Chondrocyte (in vitro differentiated cells): ENCODE data around the gene SYNJ1. TPM values are rescaled to one million over a fixed set of nuclear protein-coding genes. Genes with fewer than 3 reads are reported as not detected.
"Not testable (repeated sequence)": the region's sequence is repeated elsewhere in the genome, so short reads cannot be mapped to it uniquely, and the experiment has no call there.

ENCODE experiments used
- DNase-seq: peaks from one replicate; pipeline ENCODE4 v3.0.0; 2021; ENCODE audit warnings: mixed read lengths, low spot score
- H3K27ac Mint-ChIP-seq: one replicate; pipeline ENCODE4 v1.8.0; 2021; ENCODE audit warnings: mild to moderate bottlenecking, moderate library complexity, mixed read lengths; ENCODE audit not compliant: unreplicated experiment
- H3K27me3 Mint-ChIP-seq: 2 replicates; pipeline ENCODE4 v1.8.0; 2021; ENCODE audit warnings: low read depth, mixed read lengths
- H3K36me3 Mint-ChIP-seq: 2 replicates; pipeline ENCODE4 v1.8.0; 2021; ENCODE audit warnings: low read depth, mixed read lengths
- H3K4me1 Mint-ChIP-seq: 2 replicates; pipeline ENCODE4 v1.8.0; 2021; ENCODE audit warnings: low read depth, mild to moderate bottlenecking, mixed read lengths
- H3K4me3 Mint-ChIP-seq: one replicate; pipeline ENCODE4 v1.8.0; 2021; ENCODE audit warnings: mild to moderate bottlenecking, moderate library complexity, mixed read lengths; ENCODE audit not compliant: unreplicated experiment
- H3K9me3 Mint-ChIP-seq: 2 replicates; pipeline ENCODE4 v1.8.0; 2021; ENCODE audit warnings: low read depth, mixed read lengths
- CTCF ChIP-seq: fragments of 200-600 bp; sonication (generic); IDR thresholded peaks from 2 replicates; pipeline ENCODE4 v1.5.0; 2021; ENCODE audit warnings: antibody characterized with exemption, mild to moderate bottlenecking, moderate library complexity
- total RNA-seq: library from RNA; stranded (reverse); gene quantifications from 3 replicates; pipeline ENCODE4 v1.2.1, GENCODE V29; 2021

Gene SYNJ1
- total RNA-seq, 1 donor from 2014 or later, result 9.1 TPM

GRCh38 chr21:32641710-32642698, 85.8 kb downstream of the SYNJ1 start:
- H3K27me3 Mint-ChIP-seq, result no peaks in the 10 kb centered on the region
- DNase-seq, result no peak
- no peaks in the 10 kb centered on the region for H3K4me1 Mint-ChIP-seq
- H3K4me3 Mint-ChIP-seq, result no peak overlapping the region
- no peak for TF ChIP-seq CTCF
- peaks cover 13% of the 10 kb centered on the region for H3K36me3 Mint-ChIP-seq
- H3K27ac Mint-ChIP-seq, result no peak overlapping the region
- no peaks in the 10 kb centered on the region for H3K9me3 Mint-ChIP-seq

GRCh38 chr21:32626621-32627196, 101.1 kb downstream of the SYNJ1 start:
- H3K27ac Mint-ChIP-seq, result no peak overlapping the region
- DNase-seq, result no peak
- no peaks in the 10 kb centered on the region for H3K4me1 Mint-ChIP-seq
- peaks cover 2% of the 10 kb centered on the region for H3K27me3 Mint-ChIP-seq
- peaks cover 5% of the 10 kb centered on the region for H3K9me3 Mint-ChIP-seq
- no peak for TF ChIP-seq CTCF
- peaks cover 12% of the 10 kb centered on the region for H3K36me3 Mint-ChIP-seq
- H3K4me3 Mint-ChIP-seq, result no peak overlapping the region

DNA sequence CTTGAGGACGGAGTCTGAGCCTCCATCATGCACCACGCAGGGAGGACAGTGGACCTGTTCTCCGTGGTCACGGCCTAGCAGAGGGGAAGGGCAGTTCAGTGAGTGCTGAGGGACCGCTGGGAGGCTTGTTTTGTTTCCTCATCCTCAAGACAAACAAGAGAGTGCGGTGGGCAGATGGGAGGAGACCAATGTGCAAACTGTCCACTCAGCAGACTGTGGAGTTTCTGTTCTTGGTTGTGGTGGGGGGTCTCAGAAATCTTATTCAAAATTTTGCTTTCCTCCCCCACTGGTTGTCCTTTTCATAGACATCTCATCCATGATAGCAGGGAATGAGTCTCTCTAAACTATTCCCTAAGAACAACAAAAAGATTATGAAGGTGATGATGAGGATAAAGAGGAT, 109.6 kb downstream of the SYNJ1 start:
- H3K4me3 Mint-ChIP-seq, H3K36me3 Mint-ChIP-seq, H3K4me1 Mint-ChIP-seq, H3K27ac Mint-ChIP-seq, H3K9me3 Mint-ChIP-seq, DNase-seq: not testable (repeated sequence)
- peaks cover 39% of the 10 kb centered on the region for H3K27me3 Mint-ChIP-seq

GRCh38 chr21:32613436-32614043, 114.3 kb downstream of the SYNJ1 start:
- Mint-ChIP-seq H3K27ac (peak overlapping the region; percentile 97), H3K27me3 (peaks cover 12% of the 10 kb centered on the region), H3K4me3 (peak overlapping the region; percentile 97), H3K36me3 (peaks cover 5% of the 10 kb centered on the region), H3K4me1 (peaks cover 11% of the 10 kb centered on the region), H3K9me3 (no peaks in the 10 kb centered on the region)
- DNase-seq, result no peak
- no peak for TF ChIP-seq CTCF

- TF ChIP-seq CTCF, result no peak
- Mint-ChIP-seq H3K27ac (peak overlapping the region; percentile 97), H3K4me1 (peaks cover 11% of the 10 kb centered on the region), H3K9me3 (no peaks in the 10 kb centered on the region), H3K4me3 (peak overlapping the region; percentile 97), H3K27me3 (peaks cover 9% of the 10 kb centered on the region), H3K36me3 (peaks cover 5% of the 10 kb centered on the region)
- no peak for DNase-seq
These were observed 114.8 kb downstream of the SYNJ1 start for GRCh38 chr21:32612999-32613337.
